ENCODE results near the gene TRAPPC12. TPM values are rescaled to one million over a fixed set of nuclear protein-coding genes. Genes with fewer than 3 reads are reported as not detected.

TRAPPC12 gene
- total RNA-seq, 4 donors from 2014 or later: 28.4 to 64.7 (median 55.9) TPM

GRCh38 chr2:3463186-3463835 is 83.8 kb downstream of the TRAPPC12 start:
- peaks cover 0 to 5% (median 0%) of the 10 kb centered on the region in 3 donors for H3K4me1 ChIP-seq
- 86 to 91% methylated on average over 10 to 15 of the region's 25 CpGs for WGBS, 2 donors
- no peak for TF ChIP-seq POLR2A (IDR thresholded peaks at IDR 0.05)
- TF ChIP-seq CTCF (IDR thresholded peaks at IDR 0.05): no peak
- no peak overlapping the region for H3K27ac ChIP-seq
- intact Hi-C loops (cut with DNase I): no loop called here
- no peaks in the 10 kb centered on the region for H3K27me3 ChIP-seq
- DNase-seq: no peak
- peaks cover 14 to 93% (median 20%) of the 10 kb centered on the region in 3 donors for H3K36me3 ChIP-seq
- H3K9me3 ChIP-seq: no peaks in the 10 kb centered on the region
- no peak overlapping the region for H3K4me3 ChIP-seq

- WGBS, 2 donors: 84 to 89% methylated on average over 9 to 11 of the region's 13 CpGs
- Histone ChIP-seq H3K27me3 (no peaks in the 10 kb centered on the region), H3K36me3 (peaks cover 11 to 93% (median 21%) of the 10 kb centered on the region in 3 donors), H3K4me1 (peaks cover 0 to 5% (median 0%) of the 10 kb centered on the region in 3 donors), H3K4me3 (no peak overlapping the region), H3K9me3 (no peaks in the 10 kb centered on the region), H3K27ac (no peak overlapping the region)
- intact Hi-C loops (cut with DNase I): no loop called here
- no peak for DNase-seq
- no peak for TF ChIP-seq POLR2A (IDR thresholded peaks at IDR 0.05)
- no peak for TF ChIP-seq CTCF (IDR thresholded peaks at IDR 0.05)
Measured at GRCh38 chr2:3463944-3464343, 84.5 kb downstream of the TRAPPC12 start.

- no peak for DNase-seq
- Histone ChIP-seq H3K4me3 (no peak overlapping the region), H3K9me3 (no peaks in the 10 kb centered on the region), H3K36me3 (peaks cover 11 to 93% (median 27%) of the 10 kb centered on the region in 3 donors), H3K27ac (no peak overlapping the region), H3K27me3 (no peaks in the 10 kb centered on the region), H3K4me1 (peaks cover 0 to 5% (median 0%) of the 10 kb centered on the region in 3 donors)
- TF ChIP-seq CTCF (IDR thresholded peaks at IDR 0.05): no peak
- no peak for TF ChIP-seq POLR2A (IDR thresholded peaks at IDR 0.05)
- intact Hi-C loops (cut with DNase I): no loop called here
- 94 to 98% methylated on average over 14 to 17 of the region's 21 CpGs for WGBS, 2 donors
Measured at GRCh38 chr2:3464401-3465005, 85.0 kb downstream of the TRAPPC12 start.

GRCh38 chr2:3465328-3465727 is 85.8 kb downstream of the TRAPPC12 start:
- no peak overlapping the region for H3K4me3 ChIP-seq
- TF ChIP-seq POLR2A (IDR thresholded peaks at IDR 0.05) (no peak), CTCF (IDR thresholded peaks at IDR 0.05) (no peak)
- DNase-seq: no peak
- H3K27ac ChIP-seq: no peak overlapping the region
- no peaks in the 10 kb centered on the region for H3K27me3 ChIP-seq
- 91 to 92% methylated on average over 26 to 28 of the region's 28 CpGs for WGBS, 2 donors
- H3K36me3 ChIP-seq: peaks cover 11 to 93% (median 27%) of the 10 kb centered on the region in 3 donors
- H3K9me3 ChIP-seq: no peaks in the 10 kb centered on the region
- H3K4me1 ChIP-seq: peaks cover 0 to 5% (median 0%) of the 10 kb centered on the region in 3 donors
- intact Hi-C loops (cut with DNase I): no loop called here

- 74 to 81% methylated on average over 3 to 11 of the region's 13 CpGs for WGBS, 2 donors
- Histone ChIP-seq H3K27me3 (no peaks in the 10 kb centered on the region), H3K36me3 (peaks cover 11 to 93% (median 27%) of the 10 kb centered on the region in 3 donors), H3K4me1 (peaks cover 0 to 5% (median 0%) of the 10 kb centered on the region in 3 donors), H3K27ac (no peak overlapping the region), H3K4me3 (no peak overlapping the region), H3K9me3 (no peaks in the 10 kb centered on the region)
- no peak for TF ChIP-seq CTCF (IDR thresholded peaks at IDR 0.05)
- no peak for TF ChIP-seq POLR2A (IDR thresholded peaks at IDR 0.05)
- intact Hi-C loops (cut with DNase I): no loop called here
- DNase-seq: no peak
Measured at GRCh38 chr2:3465844-3466481, 86.5 kb downstream of the TRAPPC12 start.

All from esophagus squamous epithelium (tissue), 5 donors.